Lower leg skin (tissue), 4 donors: ENCODE results near the gene MCOLN1. TPM values are rescaled to one million over a fixed set of nuclear protein-coding genes. Genes with fewer than 3 reads are reported as not detected.

Source experiments
- DNase-seq, 2 donors: peaks; one replicate each; pipeline ENCODE4 v3.0.0-alpha.2; 2019; ENCODE audit warnings: low spot score in 2 of 2
- H3K4me3 ChIP-seq: fragments of 200-600 bp; sonication (generic); 2 replicates; pipeline ENCODE4 v1.5.1; 2017; ENCODE audit warnings: mild to moderate bottlenecking, low read depth; ENCODE audit not compliant: poor library complexity, severe bottlenecking
- CTCF ChIP-seq, 3 donors: fragments of 450-650 bp; IDR thresholded peaks; one replicate each; pipeline ENCODE4 v1.5.1; 2016; ENCODE audit warnings: antibody characterized with exemption in 3 of 3, mild to moderate bottlenecking in 3 of 3, moderate library complexity in 2 of 3
- POLR2A ChIP-seq, 2 donors: fragments of 450-650 bp; IDR thresholded peaks; one replicate each; pipeline ENCODE4 v1.6.1; 2016 to 2017; ENCODE audit warnings: antibody characterized with exemption in 2 of 2, mild to moderate bottlenecking in 1 of 2, moderate library complexity in 1 of 2
- WGBS, 2 donors: methylation state at CpG; one replicate each; pipeline ENCODE4 v1.1.5; 2018; 5-methylcytosine and 5-hydroxymethylcytosine counted together
- intact Hi-C: fragments of 100-400 bp; cut with DNase I; formaldehyde crosslinking; loops from one replicate; pipeline ENCODE4 v1.15.0; 2023; ENCODE audit warnings: low total_unique reads
- total RNA-seq, 4 donors: library from RNA; depleted of rRNA; stranded (reverse); fragments of >200 nt; gene quantifications; one replicate each; pipeline ENCODE4 v1.1.0, GENCODE V29; 2016

Gene MCOLN1
- total RNA-seq = 10 to 100 TPM; 15.2 to 37.7 (median 28.6) TPM

GRCh38 chr19:7522072-7522922 is at the start of gene MCOLN1:
MCOLN1 (plus strand) TSS chr19:7522624; CDS start chr19:7522751, 127 bp downstream.
- 1% methylated on average over 35 to 53 of the region's 65 CpGs for WGBS, 2 donors
- H3K4me3 ChIP-seq = peak within 1 kb of the TSS; percentile 77
- intact Hi-C loops = no loop called here
- peak; percentile 99 to 100 for DNase-seq
- no peak for TF ChIP-seq CTCF (IDR thresholded peaks at IDR 0.05)
- no peak for TF ChIP-seq POLR2A (IDR thresholded peaks at IDR 0.05)

- TF ChIP-seq CTCF (IDR thresholded peaks at IDR 0.05) = no peak
- TF ChIP-seq POLR2A (IDR thresholded peaks at IDR 0.05) = no peak
- DNase-seq = no peak
- WGBS, 2 donors = 88 to 91% methylated on average over 6 of the region's 6 CpGs
- intact Hi-C loops = no loop called here
- no peak overlapping the region for H3K4me3 ChIP-seq
Observed at GRCh38 chr19:7475665-7476064, 46.8 kb upstream of the MCOLN1 start.

GRCh38 chr19:7476241-7476640 is 46.2 kb upstream of the MCOLN1 start:
- intact Hi-C loops = no loop called here
- H3K4me3 ChIP-seq = no peak overlapping the region
- no peak for TF ChIP-seq CTCF (IDR thresholded peaks at IDR 0.05)
- TF ChIP-seq POLR2A (IDR thresholded peaks at IDR 0.05) = no peak
- DNase-seq = no peak
- 62 to 75% methylated on average over 7 of the region's 7 CpGs for WGBS, 2 donors

- intact Hi-C loops = no loop called here
- no peak for DNase-seq
- no peak overlapping the region for H3K4me3 ChIP-seq
- 71 to 74% methylated on average over 24 to 25 of the region's 35 CpGs for WGBS, 2 donors
- TF ChIP-seq CTCF (IDR thresholded peaks at IDR 0.05) (no peak), POLR2A (IDR thresholded peaks at IDR 0.05) (no peak)
Observed at GRCh38 chr19:7476777-7477494, 45.5 kb upstream of the MCOLN1 start.

- no peak overlapping the region for H3K4me3 ChIP-seq
- WGBS, 2 donors = 83 to 86% methylated on average over 10 of the region's 10 CpGs
- intact Hi-C loops = no loop called here
- TF ChIP-seq CTCF (IDR thresholded peaks at IDR 0.05) (no peak), POLR2A (IDR thresholded peaks at IDR 0.05) (no peak)
- no peak for DNase-seq
Observed at GRCh38 chr19:7477758-7478157, 44.7 kb upstream of the MCOLN1 start.
